Small intestine (tissue), 7 donors: ENCODE results near the gene DUOX1. TPM values are rescaled to one million over a fixed set of nuclear protein-coding genes. Genes with fewer than 3 reads are reported as not detected.

Experiments used
- DNase-seq, 2 donors: peaks; one replicate each; pipeline versions ENCODE4 v3.0.0 to v3.0.0-alpha.2; 2013
- FAIRE-seq: peaks from 2 replicates; lab custom pipeline; 2012; peaks lifted over from hg19 to GRCh38; lab: Jason Lieb, UNC
- H3K27ac ChIP-seq, 3 donors: one replicate each; pipeline ENCODE4 v1.5.1; 2013; ENCODE audit warnings: low read length in 2 of 3, mild to moderate bottlenecking in 2 of 3, control low read depth in 1 of 3, inconsistent platforms in 1 of 3, low read depth in 1 of 3, moderate library complexity in 1 of 3
- H3K27me3 ChIP-seq, 3 donors: one replicate each; pipeline ENCODE4 v1.6.1; 2013; ENCODE audit warnings: low read length in 3 of 3, inconsistent platforms in 1 of 3; ENCODE audit not compliant: control insufficient read depth in 3 of 3, insufficient read depth in 3 of 3
- H3K36me3 ChIP-seq, 3 donors: one replicate each; pipeline ENCODE4 v1.6.1; 2013; ENCODE audit warnings: low read length in 3 of 3, inconsistent platforms in 1 of 3, low read depth in 1 of 3, mild to moderate bottlenecking in 1 of 3, moderate library complexity in 1 of 3; ENCODE audit not compliant: control insufficient read depth in 3 of 3, insufficient read depth in 2 of 3
- H3K4me1 ChIP-seq, 3 donors: one replicate each; pipeline ENCODE4 v1.6.1; 2013; ENCODE audit warnings: low read length in 2 of 3, inconsistent platforms in 1 of 3, low read depth in 1 of 3, mild to moderate bottlenecking in 1 of 3, moderate library complexity in 1 of 3; ENCODE audit not compliant: control insufficient read depth in 3 of 3, insufficient read depth in 2 of 3
- H3K4me3 ChIP-seq, 3 donors: one replicate each; pipeline ENCODE4 v1.5.1; 2013; ENCODE audit warnings: low read length in 3 of 3, control low read depth in 1 of 3, inconsistent platforms in 1 of 3, low read depth in 1 of 3, mild to moderate bottlenecking in 1 of 3, moderate library complexity in 1 of 3
- H3K9me3 ChIP-seq, 2 donors: one replicate each; pipeline ENCODE4 v1.6.1; 2013; ENCODE audit warnings: low read depth in 1 of 2, low read length in 1 of 2; ENCODE audit not compliant: control insufficient read depth in 2 of 2, insufficient read depth in 1 of 2
- WGBS, 3 donors: extraction: QIAGEN DNeasy Blood & Tissue Kit; methylation state at CpG; one replicate each; pipeline ENCODE4 v1.1.7; 2013; 5-methylcytosine and 5-hydroxymethylcytosine counted together
- polyA plus RNA-seq, 4 donors: library from polyadenylated mRNA; stranded (reverse) in 3 of 4; unstranded in 1 of 4; fragments of 200-250 nt in 3 of 4; fragments of 120-200 nt in 1 of 4; gene quantifications; one replicate each; pipeline versions ENCODE4 v1.2.1 to v1.2.3, GENCODE V29; 2013
- donor health status: healthy with polysubstance abuse.
- donor health status: control.
- donor health status: control.
- donor health status: Bipolar disorder and iron deficiency.
- donor health status: healthy.

The DUOX1 gene
- polyA plus RNA-seq, 4 donors, result 0.33 to 2.5 (median 0.67) TPM; not detected in 1

DNA sequence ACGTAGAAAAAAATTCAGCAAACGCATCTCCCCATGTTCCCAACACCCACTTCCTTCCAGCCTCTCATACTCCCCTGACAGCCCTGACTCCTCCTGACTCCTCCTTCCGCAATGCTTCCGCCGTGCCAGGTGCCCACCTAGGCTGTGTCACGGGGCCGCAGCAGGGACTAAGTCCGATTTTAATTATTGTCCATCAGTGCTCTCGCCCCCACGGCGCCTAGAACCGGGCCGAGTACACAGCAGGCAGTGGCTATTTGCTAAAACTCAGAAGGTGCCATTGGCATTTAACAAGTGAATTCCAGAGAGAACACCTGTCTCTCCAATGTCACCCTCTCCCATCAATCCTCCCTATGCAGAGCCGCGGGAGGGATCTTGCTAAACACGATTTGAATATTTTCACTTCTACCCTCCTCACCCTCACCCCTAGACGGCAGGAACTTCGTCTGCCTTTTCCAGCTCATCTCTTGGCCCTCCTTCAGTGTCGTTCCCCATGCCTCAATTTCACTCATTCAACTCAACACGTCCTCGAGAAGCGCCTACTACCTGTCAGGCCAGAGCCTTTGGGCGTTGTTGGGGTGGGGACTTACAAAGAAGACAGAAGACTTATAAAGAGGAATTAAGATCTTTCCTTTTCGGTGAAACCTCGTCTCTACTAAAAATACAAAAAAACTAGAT lies 69.5 kb downstream of the DUOX1 start:
- DNase-seq (peak; percentile 49 to 73), FAIRE-seq (no peak)
- Histone ChIP-seq H3K27me3 (no peaks in the 10 kb centered on the region), H3K9me3 (no peaks in the 10 kb centered on the region), H3K4me3 (peak overlapping the region; percentile 42 to 93 (median 71)), H3K4me1 (peaks cover 0 to 11% (median 0%) of the 10 kb centered on the region in 3 donors), H3K27ac (peak overlapping the region; percentile 99 to 100 (median 100)), H3K36me3 (no peaks in the 10 kb centered on the region)
- 1 to 2% (median 1%) methylated on average over 25 of the region's 25 CpGs for WGBS, 3 donors

DNA sequence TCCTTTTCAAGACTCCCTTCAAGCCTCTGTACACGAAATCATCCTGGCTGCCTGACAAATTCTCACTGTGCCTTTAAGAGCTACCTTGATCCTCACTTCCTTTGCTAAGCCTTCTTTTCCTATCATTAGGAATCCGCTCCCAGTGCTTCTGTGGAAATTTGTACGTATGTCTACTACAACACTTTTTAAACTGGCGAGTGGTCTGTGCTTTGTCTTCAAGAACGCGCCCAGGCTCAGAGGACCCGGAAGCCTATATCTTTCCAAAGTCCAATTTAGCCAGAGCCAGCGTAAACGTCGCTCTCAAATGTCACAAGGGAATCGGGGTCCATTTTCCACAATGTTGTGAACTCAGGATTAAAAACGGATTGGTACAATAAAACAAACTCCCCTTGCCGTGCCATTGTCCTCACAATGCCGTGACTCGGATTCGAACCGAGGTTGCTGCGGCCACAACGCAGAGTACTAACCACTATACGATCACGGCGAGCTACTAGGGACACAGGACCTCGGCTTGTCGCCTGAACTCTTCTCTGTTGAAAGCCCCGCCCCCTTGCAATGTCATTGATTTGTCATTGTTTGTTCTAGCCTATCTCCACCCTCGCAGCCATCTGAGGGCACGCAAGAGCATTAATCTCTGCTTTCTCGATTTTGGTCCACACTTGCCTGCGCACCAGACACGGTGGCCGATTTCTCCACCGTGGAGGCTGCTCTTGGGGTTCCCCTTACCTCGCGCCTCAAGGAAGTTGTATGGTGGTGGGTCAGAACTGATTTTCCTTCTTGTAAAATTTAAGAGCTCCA lies 70.4 kb downstream of the DUOX1 start:
- H3K27me3 ChIP-seq, result no peaks in the 10 kb centered on the region
- DNase-seq, result peak; percentile 97 to 98
- WGBS, 3 donors, result 0% methylated on average over 34 of the region's 34 CpGs
- no peaks in the 10 kb centered on the region for H3K36me3 ChIP-seq
- FAIRE-seq, result no peak
- H3K27ac ChIP-seq, result peak overlapping the region; percentile 99 to 100 (median 100)
- no peaks in the 10 kb centered on the region for H3K9me3 ChIP-seq
- peak overlapping the region; percentile 35 to 93 (median 66) for H3K4me3 ChIP-seq
- H3K4me1 ChIP-seq, result peaks cover 0 to 11% (median 0%) of the 10 kb centered on the region in 3 donors

DNA sequence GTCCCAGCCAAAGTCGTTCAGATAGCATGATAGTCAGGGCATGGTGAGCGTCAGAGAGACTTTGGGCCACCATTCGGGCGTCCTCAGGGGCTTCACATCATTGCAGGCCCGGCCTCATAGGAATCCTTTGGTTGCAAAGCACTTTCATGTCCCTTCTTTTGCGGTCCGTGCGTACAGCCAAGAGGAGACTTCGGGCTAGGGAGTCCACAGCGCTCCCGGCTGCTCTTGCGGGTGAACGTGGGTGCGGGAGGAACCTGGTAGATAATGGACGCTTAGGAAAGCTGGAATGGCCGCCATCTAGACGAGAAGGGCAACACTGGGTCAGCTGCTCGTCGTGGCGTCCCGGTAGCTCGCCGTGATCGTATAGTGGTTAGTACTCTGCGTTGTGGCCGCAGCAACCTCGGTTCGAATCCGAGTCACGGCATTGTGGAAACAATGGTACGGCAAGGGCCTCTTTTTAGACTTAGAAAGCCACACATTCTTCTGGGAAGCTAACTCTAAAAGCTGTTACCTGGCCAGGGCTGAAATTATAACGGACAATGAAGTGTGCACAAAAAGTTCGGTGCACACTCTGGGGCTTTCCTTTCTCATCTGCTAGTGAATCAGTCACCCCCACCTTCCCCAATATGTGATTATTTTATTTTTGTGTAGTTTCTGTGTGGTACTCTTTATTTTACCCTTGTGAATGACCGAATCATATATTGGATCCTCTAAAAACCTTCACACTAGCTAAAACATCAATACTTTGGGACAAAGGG lies 71.2 kb downstream of the DUOX1 start:
- DNase-seq, result peak; percentile 62 to 91
- H3K4me1 ChIP-seq, result peaks cover 0 to 11% (median 0%) of the 10 kb centered on the region in 3 donors
- 4 to 9% (median 6%) methylated on average over 34 of the region's 34 CpGs for WGBS, 3 donors
- H3K4me3 ChIP-seq, result peak overlapping the region; percentile 35 to 93 (median 66)
- FAIRE-seq, result no peak
- H3K9me3 ChIP-seq, result no peaks in the 10 kb centered on the region
- H3K27me3 ChIP-seq, result no peaks in the 10 kb centered on the region
- H3K36me3 ChIP-seq, result no peaks in the 10 kb centered on the region
- H3K27ac ChIP-seq, result peak overlapping the region; percentile 99 to 100 (median 100)

DNA sequence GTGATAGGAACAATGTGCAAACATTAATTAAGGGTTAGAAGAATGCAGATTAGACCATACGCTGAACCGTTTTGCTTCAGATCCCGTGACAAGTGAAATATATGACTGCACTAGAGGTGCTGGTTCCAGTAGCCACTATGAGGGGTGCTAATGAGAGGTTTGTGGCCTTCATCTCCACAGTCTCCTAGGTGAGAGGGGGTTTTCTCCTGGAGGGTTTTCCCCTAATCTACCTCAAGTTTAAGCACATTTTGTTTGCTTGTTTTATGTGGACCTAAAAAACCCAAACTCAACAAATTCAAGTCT lies 71.7 kb downstream of the DUOX1 start:
- WGBS, 3 donors, result 71 to 80% (median 75%) methylated on average over 3 of the region's 3 CpGs

DNA sequence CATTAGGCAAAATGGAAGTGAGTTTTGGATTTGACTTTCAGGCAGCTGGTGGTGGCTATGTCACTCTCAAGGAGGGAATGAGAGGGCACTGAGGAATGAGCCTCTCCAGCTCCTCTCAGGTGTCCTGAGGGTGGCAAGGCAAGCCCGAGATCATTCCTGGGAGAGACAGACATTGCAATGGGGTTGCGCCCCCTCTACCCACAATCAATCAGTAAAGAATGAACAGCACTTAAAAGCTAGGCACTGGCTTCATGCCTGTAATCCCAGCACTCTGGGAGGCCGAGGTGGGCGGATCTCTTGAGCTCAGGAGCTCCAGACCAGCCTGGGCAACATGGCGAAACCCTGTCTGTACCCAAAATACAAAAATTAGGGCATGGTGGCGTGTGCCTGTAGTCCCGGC lies 72.1 kb downstream of the DUOX1 start:
- Histone ChIP-seq H3K4me3 (no peak overlapping the region), H3K27ac (peak overlapping the region in 1 of 3 donors; percentile 100), H3K36me3 (no peaks in the 10 kb centered on the region), H3K9me3 (no peaks in the 10 kb centered on the region), H3K4me1 (peaks cover 0 to 11% (median 0%) of the 10 kb centered on the region in 3 donors), H3K27me3 (no peaks in the 10 kb centered on the region)
- FAIRE-seq (no peak), DNase-seq (no peak)
- 92 to 95% (median 95%) methylated on average over 7 of the region's 7 CpGs for WGBS, 3 donors

More for the DNA sequence above, 71.7 kb downstream of the DUOX1 start:
- Histone ChIP-seq H3K4me1 (peaks cover 0 to 11% (median 0%) of the 10 kb centered on the region in 3 donors), H3K4me3 (no peak overlapping the region), H3K9me3 (no peaks in the 10 kb centered on the region), H3K27me3 (no peaks in the 10 kb centered on the region), H3K27ac (peak overlapping the region in 1 of 3 donors; percentile 100), H3K36me3 (no peaks in the 10 kb centered on the region)
- DNase-seq, result no peak
- FAIRE-seq, result no peak

DNA sequence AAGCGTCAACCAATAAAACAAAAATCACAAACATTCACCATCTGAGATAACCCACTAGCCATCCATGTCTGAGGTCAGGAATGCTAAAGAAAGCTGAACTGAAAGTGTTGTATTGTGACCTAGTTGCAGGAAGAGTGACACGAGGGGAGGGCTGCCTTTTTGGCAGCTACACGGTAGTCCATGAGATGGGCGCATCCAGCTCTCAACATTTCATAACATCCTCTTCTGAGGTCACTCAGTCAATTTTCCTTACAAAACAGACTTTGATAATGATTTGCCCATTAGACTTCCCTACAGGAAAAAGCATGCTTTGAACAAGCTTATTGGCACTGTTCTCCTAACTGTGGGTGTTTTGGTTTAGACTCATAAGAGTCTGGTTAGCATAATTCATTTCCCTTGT lies 73.4 kb downstream of the DUOX1 start:
- H3K9me3 ChIP-seq, result no peaks in the 10 kb centered on the region
- peaks cover 0 to 11% (median 0%) of the 10 kb centered on the region in 3 donors for H3K4me1 ChIP-seq
- WGBS, 3 donors, result 56 to 83% (median 72%) methylated on average over 4 of the region's 4 CpGs
- H3K27ac ChIP-seq, result no peak overlapping the region
- no peaks in the 10 kb centered on the region for H3K36me3 ChIP-seq
- no peaks in the 10 kb centered on the region for H3K27me3 ChIP-seq
- H3K4me3 ChIP-seq, result no peak overlapping the region
- no peak for DNase-seq
- FAIRE-seq, result no peak

DNA sequence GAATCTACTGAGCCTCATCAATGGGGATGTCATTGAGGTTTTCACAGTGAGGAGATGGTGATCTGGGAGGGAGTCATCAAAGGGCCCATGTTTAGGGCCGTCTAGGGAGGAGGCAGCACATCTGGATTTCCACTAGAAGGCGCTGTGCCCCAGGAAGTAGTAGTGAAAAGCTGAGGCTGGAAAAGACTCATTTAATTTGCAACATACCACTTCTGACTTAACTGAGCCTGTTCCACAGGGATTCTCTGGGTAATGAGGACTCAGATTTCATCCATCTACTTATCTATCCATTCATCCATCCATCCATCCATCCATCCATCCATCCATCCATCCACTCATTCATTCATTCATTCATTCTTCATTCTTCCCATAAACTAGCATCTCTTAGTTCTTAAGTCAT lies 75.4 kb downstream of the DUOX1 start:
- Histone ChIP-seq H3K27me3 (no peaks in the 10 kb centered on the region), H3K27ac (no peak overlapping the region), H3K9me3 (no peaks in the 10 kb centered on the region), H3K36me3 (no peaks in the 10 kb centered on the region), H3K4me1 (peaks cover 0 to 9% (median 0%) of the 10 kb centered on the region in 3 donors), H3K4me3 (no peak overlapping the region)
- WGBS, 3 donors, result 3 to 4% (median 3%) methylated on average over 2 of the region's 2 CpGs
- DNase-seq (peak; percentile 80 to 83), FAIRE-seq (no peak)

DNA sequence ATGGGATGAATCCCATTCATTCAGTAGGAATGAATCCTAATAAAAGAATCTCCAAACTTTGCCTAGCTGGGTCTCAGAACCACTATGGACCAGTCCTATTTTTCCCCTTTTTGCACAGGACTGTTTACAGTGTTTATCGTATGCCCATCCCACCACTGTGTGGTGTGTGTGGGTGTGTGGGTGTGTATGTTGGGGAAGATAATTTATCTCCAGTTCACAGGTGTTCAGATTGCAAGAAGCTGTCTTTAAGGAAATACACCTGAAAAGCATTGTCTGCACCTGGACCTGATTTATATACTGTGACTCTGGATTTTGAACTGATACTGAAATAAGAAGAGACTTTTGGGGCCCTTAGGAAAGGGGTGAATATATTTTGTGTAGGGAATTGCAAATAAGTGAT lies 82.7 kb downstream of the DUOX1 start:
- DNase-seq (no peak), FAIRE-seq (no peak)
- Histone ChIP-seq H3K4me3 (no peak overlapping the region), H3K27me3 (no peaks in the 10 kb centered on the region), H3K9me3 (peaks cover 0 to 14% of the 10 kb centered on the region in 2 donors), H3K36me3 (no peaks in the 10 kb centered on the region), H3K27ac (no peak overlapping the region), H3K4me1 (no peaks in the 10 kb centered on the region)
- WGBS, 3 donors, result 15 to 55% (median 30%) methylated on average over 1 of the region's 1 CpG
